GM13977 (cell line): ENCODE measurements around the gene GABRR2.

Experiments used
- DNase-seq: peaks from one replicate; pipeline ENCODE4 v3.0.0; 2012; ENCODE audit warnings: low spot score
- CTCF ChIP-seq: IDR thresholded peaks from 2 replicates; pipeline ENCODE4 v1.5.1; 2012; ENCODE audit warnings: mild to moderate bottlenecking, control low read depth; ENCODE audit not compliant: insufficient read depth; ENCODE audit errors: extremely low read depth, missing control alignments
- in situ Hi-C: fragments of 300-500 bp; cut with MboI; formaldehyde crosslinking; loops from one replicate; pipeline ENCODE4 v1.12.0; 2022; ENCODE audit warnings: low sequenced_read_pairs, low pct_unique_long_range_greater_than_20kb, mixed read lengths, inconsistent platforms; ENCODE audit not compliant: unreplicated experiment

Gene GABRR2

GRCh38 chr6:89215391-89215790 is 99.7 kb downstream of the GABRR2 start:
- in situ Hi-C loops = no loop called here
- no peak for TF ChIP-seq CTCF
- no peak for DNase-seq

DNA sequence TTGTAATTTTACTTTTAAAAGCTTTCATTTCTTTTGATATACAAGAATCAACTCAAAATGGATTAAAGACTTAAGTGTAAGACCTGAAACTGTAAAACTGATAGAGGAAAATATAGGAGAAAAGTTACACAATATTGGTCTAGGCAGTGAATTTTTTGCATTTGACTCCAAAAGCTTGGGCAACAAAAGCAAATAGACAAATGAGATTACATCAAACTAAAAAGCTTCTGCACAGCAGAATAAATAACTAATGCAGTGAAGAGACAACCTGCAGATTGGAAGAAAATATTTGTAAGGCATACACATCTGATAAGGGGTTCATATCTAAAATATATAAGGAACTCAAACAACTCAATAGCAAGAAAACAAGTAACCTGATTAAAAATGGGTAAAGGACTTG is 100.9 kb downstream of the GABRR2 start:
- no peak for TF ChIP-seq CTCF
- in situ Hi-C loops = no loop called here
- no peak for DNase-seq

DNA sequence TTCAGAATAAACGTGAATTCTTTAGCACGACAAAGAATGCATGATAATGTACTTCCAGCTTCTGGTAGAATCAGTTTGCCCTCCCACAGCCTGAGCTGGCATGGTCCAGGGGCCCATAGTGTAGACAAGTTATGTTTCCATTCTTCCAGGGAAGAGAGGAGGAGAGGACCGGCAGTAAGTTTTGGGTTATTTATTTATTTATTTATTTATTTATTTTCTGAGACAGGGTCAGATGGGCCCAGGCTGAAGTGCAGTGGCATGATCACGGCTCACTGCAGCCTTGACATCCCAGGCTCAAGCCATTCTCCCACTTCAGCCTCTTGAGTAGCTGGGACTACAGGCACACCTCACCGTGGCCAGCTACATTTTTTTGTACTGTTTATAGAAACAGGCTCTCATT is 102.6 kb downstream of the GABRR2 start:
- DNase-seq = no peak
- TF ChIP-seq CTCF = no peak
- in situ Hi-C loops = no loop called here

DNA sequence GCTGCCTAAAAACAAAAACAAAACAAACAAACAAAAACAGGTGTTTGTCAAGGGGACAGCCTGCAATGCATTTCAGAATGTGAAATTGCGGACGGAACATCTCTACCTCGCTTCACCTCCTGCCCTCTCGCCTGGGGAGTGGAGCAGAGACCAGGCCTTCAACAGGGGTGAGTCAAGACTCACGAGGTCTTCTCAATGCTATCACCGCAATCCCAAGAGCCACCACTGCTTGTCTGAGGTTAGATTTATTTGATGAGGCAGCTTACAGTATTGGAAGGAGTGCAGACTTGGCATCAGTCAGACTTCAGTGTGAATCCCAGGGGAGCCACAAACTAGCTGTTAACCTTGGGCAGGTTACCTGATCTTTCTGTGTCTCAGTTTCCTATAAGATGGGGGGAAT is 105.6 kb downstream of the GABRR2 start:
- in situ Hi-C loops = no loop called here
- no peak for TF ChIP-seq CTCF
- DNase-seq = no peak

- in situ Hi-C loops = no loop called here
- no peak for TF ChIP-seq CTCF
- no peak for DNase-seq
These were observed 106.5 kb downstream of the GABRR2 start for GRCh38 chr6:89208551-89208950.
